Fibroblast of lung (primary cell): Measurements from ENCODE around the gene COA1. TPM values are rescaled to one million over a fixed set of nuclear protein-coding genes. Genes with fewer than 3 reads are reported as not detected.
A peak's percentile ranks its signal among the peaks of the same experiment; 100 is the strongest.
"Not testable (repeated sequence)": the region's sequence is repeated elsewhere in the genome, so short reads cannot be mapped to it uniquely, and the experiment has no call there.

ENCODE experiments used
- DNase-seq, 2 donors: peaks; one replicate each; pipeline versions ENCODE4 v3.0.0 to v3.0.0-alpha.2; 2010; ENCODE audit warnings: low read depth in 2 of 2
- H2AFZ ChIP-seq: 2 replicates; pipeline ENCODE4 v1.5.1; 2012; ENCODE audit warnings: low read length, control low read depth, inconsistent platforms
- H3K27ac ChIP-seq: 2 replicates; pipeline ENCODE4 v1.5.1; 2011; ENCODE audit warnings: low read length, control low read depth; ENCODE audit not compliant: insufficient read depth
- H3K27me3 ChIP-seq: 2 replicates; pipeline ENCODE4 v1.5.1; 2011; ENCODE audit warnings: mild to moderate bottlenecking, low read length; ENCODE audit not compliant: control insufficient read depth, insufficient read depth
- H3K36me3 ChIP-seq: 2 replicates; pipeline ENCODE4 v1.5.1; 2011; ENCODE audit warnings: low read length; ENCODE audit not compliant: control insufficient read depth, insufficient read depth
- H3K4me1 ChIP-seq: 2 replicates; pipeline ENCODE4 v1.5.1; 2011; ENCODE audit warnings: low read length; ENCODE audit not compliant: control insufficient read depth, insufficient read depth; ENCODE audit errors: extremely low read depth
- H3K4me2 ChIP-seq: 2 replicates; pipeline ENCODE4 v1.5.1; 2011; ENCODE audit warnings: low read length, control low read depth; ENCODE audit not compliant: insufficient read depth; ENCODE audit errors: extremely low read depth
- H3K4me3 ChIP-seq, 4 experiments: fragments of 200-600 bp in 1 of 4; sonication (generic) in 1 of 4; replicated peaks in 1 of 4; 2 replicates each; pipeline ENCODE4 v1.5.1; 2011 to 2016; ENCODE audit warnings: low read length in 4 of 4, low read depth in 3 of 4, mild to moderate bottlenecking in 3 of 4, control low read depth in 2 of 4, inconsistent platforms in 1 of 4, mixed read lengths in 1 of 4; ENCODE audit not compliant: insufficient read depth in 1 of 4; ENCODE audit errors: control extremely low read depth in 1 of 4
- H3K79me2 ChIP-seq: 2 replicates; pipeline ENCODE4 v1.5.1; 2012; ENCODE audit warnings: mild to moderate bottlenecking, low read length, inconsistent platforms; ENCODE audit not compliant: control insufficient read depth, insufficient read depth
- H3K9ac ChIP-seq: 2 replicates; pipeline ENCODE4 v1.5.1; 2011; ENCODE audit warnings: mild to moderate bottlenecking, low read length, control low read depth; ENCODE audit not compliant: insufficient read depth
- H3K9me3 ChIP-seq: 2 replicates; pipeline ENCODE4 v1.5.1; 2012; ENCODE audit warnings: low read depth, low read length; ENCODE audit not compliant: control insufficient read depth, insufficient read depth
- H4K20me1 ChIP-seq: 2 replicates; pipeline ENCODE4 v1.5.1; 2011; ENCODE audit warnings: low read length; ENCODE audit not compliant: control insufficient read depth, insufficient read depth; ENCODE audit errors: extremely low read depth
- EZH2 ChIP-seq: IDR thresholded peaks from 2 replicates; pipeline ENCODE4 v1.5.1; 2012; ENCODE audit warnings: low read length, control low read depth, mild to moderate bottlenecking; ENCODE audit errors: missing control alignments
- polyA plus RNA-seq, 2 donors: library from polyadenylated mRNA; depleted of rRNA in 1 of 2; stranded (reverse) in 1 of 2; unstranded in 1 of 2; fragments of >200 nt; gene quantifications; 2 replicates each; pipeline ENCODE4 v1.2.1, GENCODE V29; 2011 to 2012; ENCODE audit warnings: missing spikeins in 1 of 2
- total RNA-seq: library from RNA; depleted of rRNA; stranded (reverse); fragments of >200 nt; gene quantifications from 2 replicates; pipeline ENCODE4 v1.2.1, GENCODE V29; 2014
- TF ChIP-seq, protein P1 (sequence below), 2 donors: IDR thresholded peaks in 1 of 2; conservative IDR thresholded peaks in 1 of 2; 1 replicate in 1 of 2; 2 replicates in 1 of 2; pipeline ENCODE4 v1.5.1; 2011 to 2012; ENCODE audit warnings: low read length in 2 of 2, control low read depth in 1 of 2, inconsistent platforms in 1 of 2, low read depth in 1 of 2, mild to moderate bottlenecking in 1 of 2

Gene COA1
- total and polyA plus RNA-seq, 2 donors (not counting 1 experiment from before 2014, with no cell fraction given): 28.8 to 39.6 TPM

DNA sequence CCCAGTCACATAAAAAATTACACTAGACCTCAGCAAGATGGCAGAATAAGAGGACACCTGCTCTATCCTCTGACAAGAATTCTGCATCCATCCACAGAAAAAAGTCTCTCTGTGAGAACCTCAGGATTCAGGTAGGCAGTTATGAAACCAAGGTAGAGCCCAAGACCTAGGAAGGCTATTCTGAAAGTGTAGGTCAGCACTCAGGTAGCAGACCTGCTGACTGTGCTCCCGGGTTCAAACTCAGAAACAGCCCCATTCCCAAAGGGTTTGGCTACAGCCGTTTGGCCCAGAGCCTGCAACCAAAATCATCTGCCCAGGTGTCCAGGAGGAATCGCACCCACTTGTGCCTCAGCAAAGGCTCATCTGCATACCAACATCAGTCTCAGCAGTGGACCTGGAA, 37.7 kb downstream of the COA1 start:
- no peak for DNase-seq
- H3K9ac ChIP-seq: no peak overlapping the region
- H3K9me3 ChIP-seq: no peaks in the 10 kb centered on the region
- no peaks in the 10 kb centered on the region for H3K36me3 ChIP-seq
- peaks cover 48% of the 10 kb centered on the region for H3K79me2 ChIP-seq
- no peak overlapping the region for H2AFZ ChIP-seq
- H3K27me3 ChIP-seq: no peaks in the 10 kb centered on the region
- H4K20me1 ChIP-seq: no peaks in the 10 kb centered on the region
- H3K4me2 ChIP-seq: no peak overlapping the region
- no peak for TF ChIP-seq EZH2
- TF ChIP-seq, protein P1, sequence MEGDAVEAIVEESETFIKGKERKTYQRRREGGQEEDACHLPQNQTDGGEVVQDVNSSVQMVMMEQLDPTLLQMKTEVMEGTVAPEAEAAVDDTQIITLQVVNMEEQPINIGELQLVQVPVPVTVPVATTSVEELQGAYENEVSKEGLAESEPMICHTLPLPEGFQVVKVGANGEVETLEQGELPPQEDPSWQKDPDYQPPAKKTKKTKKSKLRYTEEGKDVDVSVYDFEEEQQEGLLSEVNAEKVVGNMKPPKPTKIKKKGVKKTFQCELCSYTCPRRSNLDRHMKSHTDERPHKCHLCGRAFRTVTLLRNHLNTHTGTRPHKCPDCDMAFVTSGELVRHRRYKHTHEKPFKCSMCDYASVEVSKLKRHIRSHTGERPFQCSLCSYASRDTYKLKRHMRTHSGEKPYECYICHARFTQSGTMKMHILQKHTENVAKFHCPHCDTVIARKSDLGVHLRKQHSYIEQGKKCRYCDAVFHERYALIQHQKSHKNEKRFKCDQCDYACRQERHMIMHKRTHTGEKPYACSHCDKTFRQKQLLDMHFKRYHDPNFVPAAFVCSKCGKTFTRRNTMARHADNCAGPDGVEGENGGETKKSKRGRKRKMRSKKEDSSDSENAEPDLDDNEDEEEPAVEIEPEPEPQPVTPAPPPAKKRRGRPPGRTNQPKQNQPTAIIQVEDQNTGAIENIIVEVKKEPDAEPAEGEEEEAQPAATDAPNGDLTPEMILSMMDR (conservative IDR thresholded peaks at IDR 0.05 in 1 of 2, IDR thresholded peaks at IDR 0.05 in 1 of 2; ENCODE audit: low read depth in 1 of 2, low read length in 2 of 2): no peak
- H3K4me1 ChIP-seq: peaks cover 24% of the 10 kb centered on the region
- no peak overlapping the region for H3K27ac ChIP-seq
- H3K4me3 ChIP-seq: no peak overlapping the region

DNA sequence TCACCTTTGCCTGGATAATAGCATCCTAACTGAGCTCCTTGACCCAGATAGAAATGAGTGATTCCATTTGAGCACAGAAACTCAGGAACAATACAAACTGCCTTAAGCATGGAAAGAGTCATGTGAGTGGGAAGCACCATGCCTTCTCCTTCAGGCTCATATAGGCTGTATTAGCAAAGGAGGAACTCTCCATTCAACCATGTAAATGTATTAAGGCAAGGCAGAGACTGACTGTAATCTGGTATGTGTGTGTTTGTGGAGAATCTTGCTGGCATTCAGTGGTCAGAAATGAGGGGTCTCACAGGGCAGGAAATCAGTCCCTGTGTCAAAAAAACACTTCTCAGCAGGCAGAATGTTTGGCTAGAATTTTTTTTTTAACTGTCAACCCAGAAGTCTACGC, 40.2 kb downstream of the COA1 start:
- TF ChIP-seq EZH2: no peak
- TF ChIP-seq, protein P1 (conservative IDR thresholded peaks at IDR 0.05 in 1 of 2, IDR thresholded peaks at IDR 0.05 in 1 of 2; ENCODE audit: low read depth in 1 of 2, low read length in 2 of 2): no peak
- no peaks in the 10 kb centered on the region for H4K20me1 ChIP-seq
- no peaks in the 10 kb centered on the region for H3K36me3 ChIP-seq
- peaks cover 13% of the 10 kb centered on the region for H3K4me1 ChIP-seq
- no peaks in the 10 kb centered on the region for H3K27me3 ChIP-seq
- H3K4me2 ChIP-seq: no peak overlapping the region
- H3K9ac ChIP-seq: no peak overlapping the region
- DNase-seq: peak in 1 of 2 donors; percentile 35
- no peak overlapping the region for H3K27ac ChIP-seq
- no peak overlapping the region for H2AFZ ChIP-seq
- no peaks in the 10 kb centered on the region for H3K9me3 ChIP-seq
- H3K79me2 ChIP-seq: peaks cover 41% of the 10 kb centered on the region
- no peak overlapping the region for H3K4me3 ChIP-seq

DNA sequence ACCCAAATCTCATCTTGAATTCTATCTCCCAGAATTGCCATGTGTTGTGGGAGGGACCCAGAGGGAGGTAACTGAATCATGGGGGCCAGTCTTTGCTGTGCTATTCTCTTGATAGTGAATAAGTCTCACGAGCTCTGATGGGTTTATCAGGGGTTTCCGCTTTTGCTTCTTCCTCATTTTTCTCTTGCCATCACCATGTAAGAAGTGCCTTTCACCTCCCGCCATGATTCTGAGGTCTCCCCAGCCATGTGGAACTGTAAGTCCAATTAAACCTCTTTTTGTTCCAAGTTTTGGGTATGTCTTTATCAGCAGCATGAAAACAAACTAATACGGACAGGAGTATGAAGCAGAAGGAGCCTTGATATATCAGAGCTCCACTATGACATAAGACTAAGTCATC, 41.5 kb downstream of the COA1 start:
- not testable (repeated sequence) for H3K27me3 ChIP-seq, H3K27ac ChIP-seq, H3K4me3 ChIP-seq, H3K36me3 ChIP-seq, H3K9me3 ChIP-seq, DNase-seq, H3K4me1 ChIP-seq, H3K4me2 ChIP-seq, H3K9ac ChIP-seq, H4K20me1 ChIP-seq, H2AFZ ChIP-seq
- H3K79me2 ChIP-seq: peaks cover 32% of the 10 kb centered on the region
